ENCODE data around the gene PCDHGA1.
"Not testable (repeated sequence)": the region's sequence is repeated elsewhere in the genome, so short reads cannot be mapped to it uniquely, and the experiment has no call there.

The PCDHGA1 gene

DNA sequence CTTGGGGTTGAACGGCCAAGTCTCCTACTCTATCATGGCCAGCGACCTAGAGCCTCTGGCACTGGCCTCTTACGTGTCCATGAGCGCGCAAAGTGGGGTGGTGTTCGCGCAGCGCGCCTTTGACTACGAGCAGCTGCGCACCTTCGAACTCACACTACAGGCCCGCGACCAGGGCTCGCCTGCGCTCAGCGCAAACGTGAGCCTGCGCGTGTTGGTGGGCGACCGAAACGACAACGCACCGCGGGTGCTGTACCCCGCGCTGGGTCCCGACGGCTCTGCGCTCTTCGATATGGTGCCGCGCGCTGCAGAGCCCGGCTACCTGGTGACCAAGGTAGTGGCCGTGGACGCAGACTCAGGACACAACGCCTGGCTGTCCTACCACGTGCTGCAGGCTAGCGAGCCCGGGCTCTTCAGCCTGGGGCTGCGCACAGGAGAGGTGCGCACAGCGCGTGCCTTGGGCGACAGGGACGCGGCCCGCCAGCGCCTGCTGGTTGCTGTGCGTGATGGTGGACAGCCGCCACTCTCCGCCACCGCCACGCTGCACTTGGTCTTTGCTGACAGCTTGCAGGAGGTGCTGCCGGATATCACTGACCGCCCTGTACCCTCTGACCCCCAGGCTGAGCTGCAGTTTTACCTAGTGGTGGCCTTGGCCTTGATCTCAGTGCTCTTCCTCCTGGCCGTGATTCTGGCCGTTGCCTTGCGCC, 69.4 kb downstream of the PCDHGA1 start:
- H3K9me3 ChIP-seq (replicated peaks in 1 of 11) = peaks cover 47 to 81% (median 59%) of the 10 kb centered on the region in 11 experiments
- H3K36me3 ChIP-seq = no peaks in the 10 kb centered on the region
- H3K9ac ChIP-seq = no peak overlapping the region
- H4K20me1 ChIP-seq = no peaks in the 10 kb centered on the region
- H3K27me3 ChIP-seq = no peaks in the 10 kb centered on the region
- 0 out of 20 replicates have a peak overlapping the region, but pooled peaks of 1 of the 10 experiments have one; percentile 7 for H3K4me3 ChIP-seq
- no peak for TF ChIP-seq Cebpa-rat (IDR thresholded peaks at IDR 0.05)
- H3K27ac ChIP-seq = no peak overlapping the region
- no peak overlapping the region for H3K4me2 ChIP-seq
- no peaks in the 10 kb centered on the region for H3K4me1 ChIP-seq

DNA sequence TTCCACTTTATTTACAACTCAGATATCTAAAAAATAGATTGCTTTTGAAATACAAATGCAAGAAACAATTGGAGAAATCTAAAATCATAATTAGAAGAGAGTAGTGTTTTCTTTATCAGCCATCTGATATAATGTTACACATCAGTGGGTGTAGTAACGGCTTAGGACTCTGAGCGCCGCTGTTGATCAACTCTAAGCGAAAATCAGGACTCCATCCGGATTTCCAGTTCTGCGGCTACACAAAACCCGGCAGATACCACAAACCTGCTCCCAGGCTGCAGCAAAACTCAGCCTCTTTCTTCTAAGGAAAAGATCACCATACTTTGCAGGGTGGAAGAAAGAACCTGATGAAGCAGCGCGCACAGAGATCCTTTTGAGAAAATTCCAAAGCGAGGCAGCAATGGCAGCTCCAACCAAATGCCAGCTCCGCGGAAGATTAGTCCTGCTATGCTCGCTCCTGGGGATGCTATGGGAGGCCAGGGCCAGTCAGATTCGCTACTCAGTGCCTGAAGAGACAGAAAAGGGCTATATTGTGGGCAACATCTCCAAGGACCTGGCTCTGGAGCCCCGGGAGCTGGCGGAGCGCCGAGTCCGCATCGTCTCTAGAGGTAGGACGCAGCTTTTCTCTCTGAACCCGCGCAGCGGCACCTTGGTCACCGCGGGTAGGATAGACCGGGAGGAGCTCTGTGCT, 72.4 kb downstream of the PCDHGA1 start, which contains the start of gene PCDHGA9:
TSS of gene PCDHGA9 (plus strand) at position 226 of the 691 bp plus-strand sequence. CDS start at position 401, 175 bp downstream.
- Histone ChIP-seq H3K36me3 (no peaks in the 10 kb centered on the region), H3K4me1 (no peaks in the 10 kb centered on the region), H3K27ac (no peak within 1 kb of the TSS), H3K4me2 (no peak within 1 kb of the TSS), H3K4me3 (no peak within 1 kb of the TSS), H3K27me3 (no peaks in the 10 kb centered on the region), H4K20me1 (no peaks in the 10 kb centered on the region), H3K9ac (no peak within 1 kb of the TSS), H3K9me3 (replicated peaks in 1 of 11) (peaks cover 37 to 66% (median 49%) of the 10 kb centered on the region in 11 experiments)
- no peak for TF ChIP-seq Cebpa-rat (IDR thresholded peaks at IDR 0.05)

DNA sequence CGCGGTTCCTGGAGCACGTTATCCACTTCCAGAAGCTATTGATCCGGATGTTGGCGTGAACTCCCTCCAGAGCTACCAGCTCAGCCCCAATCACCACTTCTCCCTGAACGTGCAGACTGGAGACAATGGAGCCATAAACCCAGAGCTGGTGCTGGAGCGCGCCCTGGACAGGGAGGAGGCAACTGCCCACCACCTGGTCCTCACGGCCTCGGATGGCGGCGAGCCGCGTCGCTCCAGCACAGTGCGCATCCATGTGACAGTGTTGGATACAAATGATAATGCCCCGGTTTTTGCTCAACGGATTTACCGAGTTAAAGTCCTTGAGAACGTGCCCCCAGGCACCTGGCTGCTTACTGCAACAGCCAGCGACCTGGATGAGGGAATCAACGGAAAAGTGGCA, 73.1 kb downstream of the PCDHGA1 start:
- Histone ChIP-seq H3K4me2 (no peak overlapping the region), H3K4me3 (no peak overlapping the region), H3K27ac (no peak overlapping the region), H4K20me1 (no peaks in the 10 kb centered on the region), H3K9ac (no peak overlapping the region), H3K36me3 (no peaks in the 10 kb centered on the region), H3K27me3 (no peaks in the 10 kb centered on the region), H3K4me1 (no peaks in the 10 kb centered on the region), H3K9me3 (replicated peaks in 1 of 11) (peaks cover 40 to 66% (median 53%) of the 10 kb centered on the region in 11 experiments)
- TF ChIP-seq Cebpa-rat (IDR thresholded peaks at IDR 0.05) = no peak

DNA sequence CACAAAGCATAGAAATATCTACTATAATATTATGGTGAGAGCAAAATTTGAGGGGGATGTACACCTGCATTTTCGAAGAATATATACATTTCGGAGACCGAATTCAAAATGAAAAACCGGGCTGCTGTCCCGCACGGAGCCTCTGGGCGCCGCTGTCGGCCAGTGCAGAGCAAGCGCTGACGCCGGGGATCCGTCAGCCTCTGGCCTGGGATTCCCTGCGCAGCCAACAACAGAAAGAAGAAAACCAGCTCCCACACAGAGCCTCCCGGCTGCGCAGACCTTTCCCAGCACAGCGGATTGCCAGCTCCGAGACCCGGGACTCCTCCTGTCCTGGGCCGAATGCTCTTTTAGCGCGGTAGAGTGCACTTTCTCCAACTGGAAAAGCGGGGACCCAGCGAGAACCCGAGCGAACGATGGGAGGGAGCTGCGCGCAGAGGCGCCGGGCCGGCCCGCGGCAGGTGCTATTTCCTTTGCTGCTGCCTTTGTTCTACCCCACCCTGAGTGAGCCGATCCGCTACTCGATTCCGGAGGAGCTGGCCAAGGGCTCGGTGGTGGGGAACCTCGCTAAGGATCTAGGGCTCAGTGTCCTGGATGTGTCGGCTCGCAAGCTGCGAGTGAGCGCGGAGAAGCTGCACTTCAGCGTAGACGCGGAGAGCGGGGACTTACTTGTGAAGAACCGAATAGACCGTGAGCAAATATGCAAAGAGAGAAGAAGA, 77.6 kb downstream of the PCDHGA1 start, which contains the start of gene PCDHGB6:
TSS of gene PCDHGB6 (plus strand) at position 232 of the 716 bp plus-strand sequence. CDS start at position 414, 182 bp downstream.
- H3K4me2 ChIP-seq, H3K36me3 ChIP-seq, H3K4me1 ChIP-seq, H3K4me3 ChIP-seq, H3K27me3 ChIP-seq, H3K9ac ChIP-seq, H3K27ac ChIP-seq, H4K20me1 ChIP-seq: not testable (repeated sequence)
- H3K9me3 ChIP-seq (replicated peaks in 1 of 11) = peaks cover 36 to 60% (median 42%) of the 10 kb centered on the region in 11 experiments

DNA sequence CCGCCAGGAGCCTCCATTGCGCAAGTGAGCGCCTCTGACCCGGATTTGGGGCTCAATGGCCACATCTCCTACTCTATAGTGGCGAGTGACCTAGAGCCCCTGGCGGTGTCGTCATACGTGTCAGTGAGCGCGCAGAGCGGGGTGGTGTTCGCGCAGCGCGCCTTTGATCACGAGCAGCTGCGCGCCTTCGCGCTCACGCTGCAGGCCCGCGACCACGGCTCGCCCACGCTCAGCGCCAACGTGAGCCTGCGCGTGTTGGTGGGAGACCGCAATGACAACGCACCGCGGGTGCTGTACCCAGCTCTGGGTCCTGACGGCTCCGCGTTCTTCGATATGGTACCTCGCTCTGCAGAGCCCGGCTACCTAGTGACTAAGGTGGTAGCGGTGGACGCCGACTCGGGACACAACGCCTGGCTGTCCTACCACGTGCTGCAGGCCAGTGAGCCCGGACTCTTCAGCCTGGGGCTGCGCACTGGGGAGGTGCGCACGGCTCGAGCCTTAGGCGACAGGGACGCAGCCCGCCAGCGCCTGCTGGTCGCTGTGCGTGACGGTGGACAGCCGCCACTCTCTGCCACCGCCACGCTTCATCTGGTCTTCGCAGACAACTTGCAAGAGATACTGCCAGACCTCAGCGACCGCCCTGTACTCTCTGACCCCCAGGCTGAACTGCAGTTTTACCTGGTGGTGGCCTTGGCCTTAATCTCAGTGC, 79.4 kb downstream of the PCDHGA1 start:
- Histone ChIP-seq H3K27ac (no peak overlapping the region), H3K4me2 (no peak overlapping the region), H3K36me3 (peaks cover 0 to 8% (median 0%) of the 10 kb centered on the region in 11 experiments; a peak in 1 of 22 replicates), H3K4me3 (peak overlapping the region in 1 of 10 experiments; percentile 19; a peak in 1 of 20 replicates), H3K9me3 (replicated peaks in 1 of 11) (peaks cover 38 to 57% (median 46%) of the 10 kb centered on the region in 11 experiments), H4K20me1 (no peaks in the 10 kb centered on the region), H3K27me3 (peaks cover 13 to 19% (median 17%) of the 10 kb centered on the region in 11 experiments), H3K9ac (no peak overlapping the region), H3K4me1 (peaks cover 0 to 6% (median 4%) of the 10 kb centered on the region in 10 experiments; a peak in 6 of 20 replicates)
- no peak for TF ChIP-seq Cebpa-rat (IDR thresholded peaks at IDR 0.05)

DNA sequence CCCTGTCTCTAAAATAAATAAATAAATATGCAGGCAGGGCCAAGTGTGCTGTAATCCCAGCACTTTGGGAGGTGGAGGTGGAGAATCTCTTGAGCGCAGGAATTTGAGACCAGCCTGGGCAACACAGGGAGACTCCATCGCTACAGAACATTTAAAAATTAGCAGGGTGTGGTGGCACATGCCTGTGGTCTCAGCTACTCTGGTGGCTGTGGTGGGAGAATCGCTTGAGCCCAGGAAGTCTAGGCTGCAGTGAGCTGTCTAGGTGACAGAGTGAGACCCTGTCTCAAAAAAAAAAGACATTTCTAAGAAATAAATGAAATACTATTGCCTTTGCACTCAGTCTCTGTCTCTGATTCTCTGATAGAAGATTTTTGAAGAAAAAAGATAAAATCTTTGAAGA, 81.3 kb downstream of the PCDHGA1 start:
- peaks cover 0 to 8% (median 0%) of the 10 kb centered on the region in 11 experiments; a peak in 1 of 22 replicates for H3K36me3 ChIP-seq
- H3K9me3 ChIP-seq (replicated peaks in 1 of 11) = peaks cover 41 to 56% (median 49%) of the 10 kb centered on the region in 11 experiments
- H3K4me2 ChIP-seq = no peak overlapping the region
- no peak overlapping the region for H3K4me3 ChIP-seq
- peaks cover 0 to 21% (median 10%) of the 10 kb centered on the region in 10 experiments; a peak in 14 of 20 replicates for H3K4me1 ChIP-seq
- H4K20me1 ChIP-seq = no peaks in the 10 kb centered on the region
- H3K27ac ChIP-seq = no peak overlapping the region
- peaks cover 16 to 33% (median 23%) of the 10 kb centered on the region in 11 experiments for H3K27me3 ChIP-seq
- no peak overlapping the region for H3K9ac ChIP-seq
- TF ChIP-seq Cebpa-rat (IDR thresholded peaks at IDR 0.05) = no peak

DNA sequence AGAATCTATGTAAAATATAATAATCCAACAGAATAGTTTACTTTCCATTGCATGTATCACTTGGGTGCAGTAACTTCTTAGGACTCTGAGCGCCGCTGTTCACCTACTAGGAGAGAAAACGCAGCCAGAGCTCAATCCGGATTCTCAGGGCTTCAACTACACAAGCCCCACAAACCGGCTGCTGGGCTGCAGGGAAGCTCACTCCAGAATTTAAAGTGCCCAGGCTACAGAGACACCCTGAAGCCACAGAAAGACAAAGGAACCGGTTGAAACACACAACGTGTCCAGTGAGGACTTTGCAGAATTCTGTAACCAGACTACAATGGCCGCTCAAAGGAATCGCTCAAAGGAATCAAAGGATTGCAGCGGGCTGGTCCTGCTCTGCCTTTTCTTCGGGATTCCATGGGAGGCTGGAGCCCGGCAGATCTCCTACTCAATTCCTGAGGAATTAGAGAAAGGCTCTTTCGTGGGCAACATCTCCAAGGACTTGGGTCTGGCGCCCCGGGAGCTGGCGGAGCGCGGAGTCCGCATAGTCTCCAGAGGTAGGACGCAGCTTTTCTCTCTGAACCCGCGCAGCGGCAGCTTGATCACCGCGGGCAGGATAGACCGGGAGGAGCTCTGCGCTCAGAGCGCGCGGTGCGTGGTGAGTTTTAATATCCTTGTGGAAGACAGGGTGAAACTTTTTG, 82.7 kb downstream of the PCDHGA1 start, which contains the start of gene PCDHGA10:
TSS of gene PCDHGA10 (plus strand) at position 134 of the 686 bp plus-strand sequence. CDS start at position 323, 189 bp downstream.
- Histone ChIP-seq H3K4me1 (peaks cover 0 to 21% (median 10%) of the 10 kb centered on the region in 10 experiments; a peak in 14 of 20 replicates), H3K27ac (no peak within 1 kb of the TSS), H4K20me1 (no peaks in the 10 kb centered on the region), H3K4me3 (peak within 1 kb of the TSS; percentile 53 to 69 (median 60)), H3K27me3 (peaks cover 16 to 38% (median 24%) of the 10 kb centered on the region in 11 experiments), H3K4me2 (peak within 1 kb of the TSS; percentile 62 to 85 (median 76)), H3K9me3 (replicated peaks in 1 of 11) (peaks cover 46 to 57% (median 49%) of the 10 kb centered on the region in 11 experiments), H3K9ac (peak within 1 kb of the TSS; percentile 41 to 72 (median 59); a peak in 20 of 22 replicates), H3K36me3 (peaks cover 0 to 8% (median 0%) of the 10 kb centered on the region in 11 experiments; a peak in 1 of 22 replicates)
- TF ChIP-seq Cebpa-rat (IDR thresholded peaks at IDR 0.05) = no peak
